ENCODE data around the gene DGCR8. TPM values are rescaled to one million over a fixed set of nuclear protein-coding genes. Genes with fewer than 3 reads are reported as not detected.

The DGCR8 gene
- total RNA-seq, 1 experiment from 2014 or later = 16.4 TPM

GRCh38 chr22:20154602-20155187 lies 74.7 kb downstream of the DGCR8 start:
- Histone ChIP-seq H3K36me3 (ENCODE audit: insufficient read depth, low read length) (no peaks in the 10 kb centered on the region), H2AFZ (ENCODE audit: low read length) (no peak overlapping the region), H3K9me2 (replicated peaks; ENCODE audit: insufficient read depth, low read length) (no peaks in the 10 kb centered on the region), H3K9ac (ENCODE audit: low read length) (no peak overlapping the region), H4K20me1 (ENCODE audit: insufficient read depth, low read depth, low read length) (no peaks in the 10 kb centered on the region), H3K79me2 (ENCODE audit: low read length) (no peaks in the 10 kb centered on the region), H3K9me3 (ENCODE audit: low read length) (no peaks in the 10 kb centered on the region), H3K27me3 (ENCODE audit: low read length) (no peaks in the 10 kb centered on the region), H3K4me1 (ENCODE audit: low read length) (peaks cover under 1% of the 10 kb centered on the region), H3K4me2 (ENCODE audit: low read depth, low read length, poor library complexity, severe bottlenecking) (no peak overlapping the region), H3K4me3 (ENCODE audit: low read length) (no peak overlapping the region), H3K27ac (ENCODE audit: low read length) (no peak overlapping the region)
- DNase-seq = no peak

GRCh38 chr22:20155330-20156041 lies 75.4 kb downstream of the DGCR8 start:
- Histone ChIP-seq H3K27me3 (ENCODE audit: low read length) (no peaks in the 10 kb centered on the region), H3K4me3 (ENCODE audit: low read length) (no peak overlapping the region), H3K79me2 (ENCODE audit: low read length) (no peaks in the 10 kb centered on the region), H3K9me3 (ENCODE audit: low read length) (no peaks in the 10 kb centered on the region), H3K9me2 (replicated peaks; ENCODE audit: insufficient read depth, low read length) (no peaks in the 10 kb centered on the region), H3K4me1 (ENCODE audit: low read length) (no peaks in the 10 kb centered on the region), H2AFZ (ENCODE audit: low read length) (no peak overlapping the region), H3K27ac (ENCODE audit: low read length) (no peak overlapping the region), H3K36me3 (ENCODE audit: insufficient read depth, low read length) (no peaks in the 10 kb centered on the region), H3K9ac (ENCODE audit: low read length) (no peak overlapping the region), H3K4me2 (ENCODE audit: low read depth, low read length, poor library complexity, severe bottlenecking) (no peak overlapping the region), H4K20me1 (ENCODE audit: insufficient read depth, low read depth, low read length) (no peaks in the 10 kb centered on the region)
- no peak for DNase-seq

GRCh38 chr22:20156042-20156389 lies 76.0 kb downstream of the DGCR8 start:
- Histone ChIP-seq H3K4me2 (ENCODE audit: low read depth, low read length, poor library complexity, severe bottlenecking) (no peak overlapping the region), H3K27ac (ENCODE audit: low read length) (no peak overlapping the region), H3K4me3 (ENCODE audit: low read length) (no peak overlapping the region), H3K9me3 (ENCODE audit: low read length) (no peaks in the 10 kb centered on the region), H4K20me1 (ENCODE audit: insufficient read depth, low read depth, low read length) (no peaks in the 10 kb centered on the region), H3K9ac (ENCODE audit: low read length) (no peak overlapping the region), H3K27me3 (ENCODE audit: low read length) (no peaks in the 10 kb centered on the region), H3K36me3 (ENCODE audit: insufficient read depth, low read length) (no peaks in the 10 kb centered on the region), H3K9me2 (replicated peaks; ENCODE audit: insufficient read depth, low read length) (no peaks in the 10 kb centered on the region), H2AFZ (ENCODE audit: low read length) (no peak overlapping the region), H3K4me1 (ENCODE audit: low read length) (no peaks in the 10 kb centered on the region), H3K79me2 (ENCODE audit: low read length) (no peaks in the 10 kb centered on the region)
- no peak for DNase-seq

- H3K36me3 ChIP-seq (ENCODE audit: insufficient read depth, low read length) = no peaks in the 10 kb centered on the region
- no peaks in the 10 kb centered on the region for H3K79me2 ChIP-seq (ENCODE audit: low read length)
- peak; percentile 94 for DNase-seq
- no peaks in the 10 kb centered on the region for H4K20me1 ChIP-seq (ENCODE audit: insufficient read depth, low read depth, low read length)
- H3K4me1 ChIP-seq (ENCODE audit: low read length) = no peaks in the 10 kb centered on the region
- no peaks in the 10 kb centered on the region for H3K27me3 ChIP-seq (ENCODE audit: low read length)
- no peaks in the 10 kb centered on the region for H3K9me3 ChIP-seq (ENCODE audit: low read length)
- no peaks in the 10 kb centered on the region for H3K9me2 ChIP-seq (replicated peaks; ENCODE audit: insufficient read depth, low read length)
- H3K9ac ChIP-seq (ENCODE audit: low read length) = no peak overlapping the region
- H3K4me2 ChIP-seq (ENCODE audit: low read depth, low read length, poor library complexity, severe bottlenecking) = no peak overlapping the region
- H3K27ac ChIP-seq (ENCODE audit: low read length) = no peak overlapping the region
- H2AFZ ChIP-seq (ENCODE audit: low read length) = no peak overlapping the region
- H3K4me3 ChIP-seq (ENCODE audit: low read length) = no peak overlapping the region
Observed at GRCh38 chr22:20156611-20157429, 76.8 kb downstream of the DGCR8 start.

- Histone ChIP-seq H3K9me2 (replicated peaks; ENCODE audit: insufficient read depth, low read length) (no peaks in the 10 kb centered on the region), H4K20me1 (ENCODE audit: insufficient read depth, low read depth, low read length) (no peaks in the 10 kb centered on the region), H3K9ac (ENCODE audit: low read length) (no peak overlapping the region), H3K36me3 (ENCODE audit: insufficient read depth, low read length) (no peaks in the 10 kb centered on the region), H3K4me2 (ENCODE audit: low read depth, low read length, poor library complexity, severe bottlenecking) (no peak overlapping the region), H2AFZ (ENCODE audit: low read length) (no peak overlapping the region), H3K27me3 (ENCODE audit: low read length) (no peaks in the 10 kb centered on the region), H3K4me1 (ENCODE audit: low read length) (no peaks in the 10 kb centered on the region), H3K9me3 (ENCODE audit: low read length) (no peaks in the 10 kb centered on the region), H3K79me2 (ENCODE audit: low read length) (no peaks in the 10 kb centered on the region), H3K27ac (ENCODE audit: low read length) (no peak overlapping the region), H3K4me3 (ENCODE audit: low read length) (no peak overlapping the region)
- no peak for DNase-seq
Observed at GRCh38 chr22:20157430-20158183, 77.6 kb downstream of the DGCR8 start.

- Histone ChIP-seq H3K4me1 (ENCODE audit: low read length) (no peaks in the 10 kb centered on the region), H3K9me2 (replicated peaks; ENCODE audit: insufficient read depth, low read length) (no peaks in the 10 kb centered on the region), H3K27ac (ENCODE audit: low read length) (no peak overlapping the region), H3K27me3 (ENCODE audit: low read length) (no peaks in the 10 kb centered on the region), H3K4me2 (ENCODE audit: low read depth, low read length, poor library complexity, severe bottlenecking) (no peak overlapping the region), H3K9me3 (ENCODE audit: low read length) (no peaks in the 10 kb centered on the region), H3K36me3 (ENCODE audit: insufficient read depth, low read length) (no peaks in the 10 kb centered on the region), H3K4me3 (ENCODE audit: low read length) (no peak overlapping the region), H3K79me2 (ENCODE audit: low read length) (no peaks in the 10 kb centered on the region), H3K9ac (ENCODE audit: low read length) (no peak overlapping the region), H2AFZ (ENCODE audit: low read length) (no peak overlapping the region), H4K20me1 (ENCODE audit: insufficient read depth, low read depth, low read length) (no peaks in the 10 kb centered on the region)
- DNase-seq = no peak
Observed at GRCh38 chr22:20158391-20159036, 78.5 kb downstream of the DGCR8 start.

- Histone ChIP-seq H3K27me3 (ENCODE audit: low read length) (no peaks in the 10 kb centered on the region), H3K9me3 (ENCODE audit: low read length) (no peaks in the 10 kb centered on the region), H3K9ac (ENCODE audit: low read length) (no peak overlapping the region), H3K27ac (ENCODE audit: low read length) (no peak overlapping the region), H3K79me2 (ENCODE audit: low read length) (no peaks in the 10 kb centered on the region), H3K9me2 (replicated peaks; ENCODE audit: insufficient read depth, low read length) (no peaks in the 10 kb centered on the region), H2AFZ (ENCODE audit: low read length) (no peak overlapping the region), H3K4me3 (ENCODE audit: low read length) (no peak overlapping the region), H3K4me2 (ENCODE audit: low read depth, low read length, poor library complexity, severe bottlenecking) (no peak overlapping the region), H4K20me1 (ENCODE audit: insufficient read depth, low read depth, low read length) (no peaks in the 10 kb centered on the region), H3K36me3 (ENCODE audit: insufficient read depth, low read length) (no peaks in the 10 kb centered on the region), H3K4me1 (ENCODE audit: low read length) (no peaks in the 10 kb centered on the region)
- DNase-seq = no peak
Observed at GRCh38 chr22:20159076-20159475, 79.0 kb downstream of the DGCR8 start.
